ENCODE results near the gene NAALADL2. TPM values are rescaled to one million over a fixed set of nuclear protein-coding genes. Genes with fewer than 3 reads are reported as not detected.

The NAALADL2 gene
- total RNA-seq, 1 donor from 2014 or later = 2.8 TPM

DNA sequence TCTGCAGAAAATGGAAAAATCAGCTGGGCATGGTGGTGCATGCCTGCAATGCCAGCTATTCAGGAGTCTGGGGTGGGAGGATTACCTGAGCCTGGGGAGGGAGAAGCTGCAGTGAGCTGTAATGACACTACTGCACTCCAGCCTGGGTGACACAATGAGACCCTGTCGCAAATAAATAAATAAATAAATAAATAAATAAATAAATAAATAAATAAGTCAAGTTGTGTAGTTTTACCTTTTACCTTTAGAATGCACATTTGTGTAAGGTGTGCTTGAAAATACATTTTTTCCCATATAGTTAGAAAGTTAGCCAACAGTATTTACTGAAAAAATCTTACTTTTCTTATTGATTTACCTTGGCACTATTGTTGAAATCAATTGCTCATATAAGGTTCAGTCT lies 515.6 kb downstream of the NAALADL2 start:
- no peak overlapping the region for H3K27ac Mint-ChIP-seq (ENCODE audit: unreplicated experiment)
- peaks cover 5% of the 10 kb centered on the region for H3K9me3 Mint-ChIP-seq
- H3K4me3 Mint-ChIP-seq = no peak overlapping the region

DNA sequence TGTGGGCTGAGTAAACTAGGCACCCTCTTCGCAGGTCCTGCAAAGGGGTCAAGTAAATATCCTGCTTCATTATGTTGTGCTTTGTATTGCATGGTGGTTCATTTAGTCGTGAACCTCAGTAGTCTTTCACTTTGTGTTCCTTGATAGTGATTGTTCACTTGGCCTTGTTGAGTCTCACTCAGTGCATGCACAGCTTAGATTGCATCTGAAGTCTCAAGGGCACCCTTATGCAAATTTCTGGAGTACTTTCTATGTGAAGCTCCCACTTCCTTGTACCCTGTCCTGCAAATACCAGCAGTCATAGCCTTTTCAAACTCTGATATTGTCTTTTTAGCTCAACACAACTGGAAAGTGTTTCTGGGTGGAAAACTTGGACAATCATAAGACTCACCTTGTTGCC lies 519.2 kb downstream of the NAALADL2 start:
- no peaks in the 10 kb centered on the region for H3K27me3 Mint-ChIP-seq (ENCODE audit: low read depth)
- H3K4me1 Mint-ChIP-seq = no peaks in the 10 kb centered on the region
- H3K36me3 Mint-ChIP-seq (ENCODE audit: low read depth) = no peaks in the 10 kb centered on the region
- no peak for DNase-seq (ENCODE audit: low read depth, low spot score)
- H3K27ac Mint-ChIP-seq (ENCODE audit: unreplicated experiment) = no peak overlapping the region
- TF ChIP-seq, protein P1, sequence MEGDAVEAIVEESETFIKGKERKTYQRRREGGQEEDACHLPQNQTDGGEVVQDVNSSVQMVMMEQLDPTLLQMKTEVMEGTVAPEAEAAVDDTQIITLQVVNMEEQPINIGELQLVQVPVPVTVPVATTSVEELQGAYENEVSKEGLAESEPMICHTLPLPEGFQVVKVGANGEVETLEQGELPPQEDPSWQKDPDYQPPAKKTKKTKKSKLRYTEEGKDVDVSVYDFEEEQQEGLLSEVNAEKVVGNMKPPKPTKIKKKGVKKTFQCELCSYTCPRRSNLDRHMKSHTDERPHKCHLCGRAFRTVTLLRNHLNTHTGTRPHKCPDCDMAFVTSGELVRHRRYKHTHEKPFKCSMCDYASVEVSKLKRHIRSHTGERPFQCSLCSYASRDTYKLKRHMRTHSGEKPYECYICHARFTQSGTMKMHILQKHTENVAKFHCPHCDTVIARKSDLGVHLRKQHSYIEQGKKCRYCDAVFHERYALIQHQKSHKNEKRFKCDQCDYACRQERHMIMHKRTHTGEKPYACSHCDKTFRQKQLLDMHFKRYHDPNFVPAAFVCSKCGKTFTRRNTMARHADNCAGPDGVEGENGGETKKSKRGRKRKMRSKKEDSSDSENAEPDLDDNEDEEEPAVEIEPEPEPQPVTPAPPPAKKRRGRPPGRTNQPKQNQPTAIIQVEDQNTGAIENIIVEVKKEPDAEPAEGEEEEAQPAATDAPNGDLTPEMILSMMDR (conservative IDR thresholded peaks at IDR 0.05) = no peak
- H3K4me3 Mint-ChIP-seq = no peak overlapping the region
- H3K9me3 Mint-ChIP-seq = peaks cover 5% of the 10 kb centered on the region

More for the DNA sequence above, 515.6 kb downstream of the NAALADL2 start:
- DNase-seq (ENCODE audit: low read depth, low spot score) = no peak
- TF ChIP-seq, protein P1 (conservative IDR thresholded peaks at IDR 0.05) = no peak
- Mint-ChIP-seq H3K36me3 (ENCODE audit: low read depth) (no peaks in the 10 kb centered on the region), H3K4me1 (no peaks in the 10 kb centered on the region), H3K27me3 (ENCODE audit: low read depth) (no peaks in the 10 kb centered on the region)

DNA sequence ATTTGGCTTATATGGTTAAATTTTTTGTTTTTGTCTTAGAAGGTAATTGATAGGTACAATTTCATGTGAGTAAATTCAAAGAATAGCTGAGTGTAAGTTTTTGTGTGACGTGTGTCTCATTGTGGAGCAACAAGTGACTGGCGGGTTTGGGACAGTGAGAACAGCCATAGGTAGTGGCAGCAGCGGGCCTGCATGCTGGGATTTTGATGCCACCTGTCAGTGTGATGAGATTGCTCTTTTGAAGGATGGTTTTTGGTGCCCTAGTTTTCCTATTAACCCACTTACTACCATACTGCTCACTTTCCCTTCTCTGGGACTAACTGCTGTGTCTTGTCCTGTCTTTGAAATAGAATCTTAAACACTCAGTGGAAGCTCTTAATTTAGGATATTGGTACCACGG lies 522.6 kb downstream of the NAALADL2 start:
- no peaks in the 10 kb centered on the region for H3K36me3 Mint-ChIP-seq (ENCODE audit: low read depth)
- no peak for DNase-seq (ENCODE audit: low read depth, low spot score)
- TF ChIP-seq, protein P1 (conservative IDR thresholded peaks at IDR 0.05) = no peak
- peaks cover 7% of the 10 kb centered on the region for H3K9me3 Mint-ChIP-seq
- no peak overlapping the region for H3K4me3 Mint-ChIP-seq
- no peak overlapping the region for H3K27ac Mint-ChIP-seq (ENCODE audit: unreplicated experiment)
- no peaks in the 10 kb centered on the region for H3K27me3 Mint-ChIP-seq (ENCODE audit: low read depth)
- H3K4me1 Mint-ChIP-seq = peaks cover 3% of the 10 kb centered on the region

DNA sequence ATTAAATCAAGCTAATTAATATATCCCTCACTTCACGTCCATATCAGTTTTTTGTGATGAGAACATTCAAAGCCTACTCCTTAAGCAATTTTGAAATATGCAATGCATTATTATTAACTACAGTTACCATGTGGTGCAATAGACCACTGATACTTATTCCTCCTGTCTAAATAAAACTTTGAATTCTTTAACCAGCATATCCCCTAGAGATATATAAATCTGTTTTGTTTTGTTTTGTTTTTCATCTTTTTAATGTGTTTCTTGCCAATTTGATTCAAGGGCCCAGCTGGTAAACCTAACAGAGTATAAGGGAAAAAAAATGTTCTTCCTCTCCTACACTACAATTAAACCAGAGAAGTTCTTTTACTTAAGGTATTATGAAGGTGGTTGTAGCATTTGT lies 524.2 kb downstream of the NAALADL2 start:
- peaks cover 4% of the 10 kb centered on the region for H3K9me3 Mint-ChIP-seq
- TF ChIP-seq, protein P1 (conservative IDR thresholded peaks at IDR 0.05) = no peak
- no peak for DNase-seq (ENCODE audit: low read depth, low spot score)
- H3K4me1 Mint-ChIP-seq = peaks cover 5% of the 10 kb centered on the region
- H3K27me3 Mint-ChIP-seq (ENCODE audit: low read depth) = no peaks in the 10 kb centered on the region
- no peaks in the 10 kb centered on the region for H3K36me3 Mint-ChIP-seq (ENCODE audit: low read depth)
- no peak overlapping the region for H3K4me3 Mint-ChIP-seq
- H3K27ac Mint-ChIP-seq (ENCODE audit: unreplicated experiment) = no peak overlapping the region

DNA sequence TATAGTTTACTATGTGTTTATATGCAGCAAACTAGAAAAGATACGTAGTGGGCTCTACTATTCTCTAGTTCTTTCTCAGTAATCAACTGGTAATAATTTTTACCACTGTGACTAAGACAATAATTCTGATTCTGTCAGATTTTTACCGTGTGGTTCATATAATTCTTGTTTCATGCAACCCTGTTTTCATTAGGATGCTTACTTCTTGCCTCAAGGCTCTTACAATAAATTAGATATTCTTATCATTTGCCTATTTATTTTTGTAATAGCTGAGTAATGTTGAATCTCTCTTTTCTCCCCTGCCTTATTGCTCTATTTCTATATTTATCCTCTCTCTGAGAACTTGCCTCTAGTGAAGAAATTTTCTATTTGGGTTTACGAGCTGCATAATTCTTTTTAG lies 524.7 kb downstream of the NAALADL2 start:
- Mint-ChIP-seq H3K36me3 (ENCODE audit: low read depth) (no peaks in the 10 kb centered on the region), H3K4me1 (peaks cover 5% of the 10 kb centered on the region), H3K27ac (ENCODE audit: unreplicated experiment) (no peak overlapping the region), H3K9me3 (peaks cover 3% of the 10 kb centered on the region), H3K4me3 (no peak overlapping the region), H3K27me3 (ENCODE audit: low read depth) (no peaks in the 10 kb centered on the region)
- TF ChIP-seq, protein P1 (conservative IDR thresholded peaks at IDR 0.05) = no peak
- no peak for DNase-seq (ENCODE audit: low read depth, low spot score)

DNA sequence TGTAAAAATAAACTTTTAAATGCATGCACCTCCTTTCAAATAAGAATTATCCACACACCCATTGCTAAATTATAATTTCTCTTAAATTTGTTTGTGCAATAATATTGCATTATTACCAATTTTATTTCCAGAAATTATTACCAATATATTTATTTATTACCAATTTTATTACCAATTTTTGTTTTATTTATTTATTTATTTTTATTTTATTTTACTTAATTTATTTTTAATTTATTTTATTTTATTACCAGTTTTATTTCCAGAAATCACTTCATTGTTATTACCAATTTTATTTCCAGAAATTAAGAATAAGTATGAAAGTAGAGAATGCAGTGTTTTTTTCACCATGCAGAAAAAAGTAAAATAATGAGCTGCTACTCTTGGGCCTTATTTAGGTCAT lies 525.4 kb downstream of the NAALADL2 start:
- H3K27me3 Mint-ChIP-seq (ENCODE audit: low read depth) = no peaks in the 10 kb centered on the region
- peaks cover 10% of the 10 kb centered on the region for H3K4me1 Mint-ChIP-seq
- H3K9me3 Mint-ChIP-seq = peaks cover 3% of the 10 kb centered on the region
- TF ChIP-seq, protein P1 (conservative IDR thresholded peaks at IDR 0.05) = no peak
- DNase-seq (ENCODE audit: low read depth, low spot score) = no peak
- H3K4me3 Mint-ChIP-seq = no peak overlapping the region
- H3K36me3 Mint-ChIP-seq (ENCODE audit: low read depth) = no peaks in the 10 kb centered on the region
- no peak overlapping the region for H3K27ac Mint-ChIP-seq (ENCODE audit: unreplicated experiment)

Measured in neural crest cell (in vitro differentiated cells).